C4-2B (cell line): Measurements from ENCODE around the gene ADRA1B.

Source experiments
- ZFX ChIP-seq: fragments of 450-650 bp; IDR thresholded peaks from 2 replicates; pipeline ENCODE4 v1.6.1; 2017
- TF ChIP-seq, protein P1 (sequence below): fragments of 450-650 bp; conservative IDR thresholded peaks from 2 replicates; pipeline ENCODE4 v1.5.1; 2017; ENCODE audit warnings: mild to moderate bottlenecking

GRCh38 chr5:159888860-159889259, 27.4 kb upstream of the ADRA1B start:
- TF ChIP-seq, protein P1, sequence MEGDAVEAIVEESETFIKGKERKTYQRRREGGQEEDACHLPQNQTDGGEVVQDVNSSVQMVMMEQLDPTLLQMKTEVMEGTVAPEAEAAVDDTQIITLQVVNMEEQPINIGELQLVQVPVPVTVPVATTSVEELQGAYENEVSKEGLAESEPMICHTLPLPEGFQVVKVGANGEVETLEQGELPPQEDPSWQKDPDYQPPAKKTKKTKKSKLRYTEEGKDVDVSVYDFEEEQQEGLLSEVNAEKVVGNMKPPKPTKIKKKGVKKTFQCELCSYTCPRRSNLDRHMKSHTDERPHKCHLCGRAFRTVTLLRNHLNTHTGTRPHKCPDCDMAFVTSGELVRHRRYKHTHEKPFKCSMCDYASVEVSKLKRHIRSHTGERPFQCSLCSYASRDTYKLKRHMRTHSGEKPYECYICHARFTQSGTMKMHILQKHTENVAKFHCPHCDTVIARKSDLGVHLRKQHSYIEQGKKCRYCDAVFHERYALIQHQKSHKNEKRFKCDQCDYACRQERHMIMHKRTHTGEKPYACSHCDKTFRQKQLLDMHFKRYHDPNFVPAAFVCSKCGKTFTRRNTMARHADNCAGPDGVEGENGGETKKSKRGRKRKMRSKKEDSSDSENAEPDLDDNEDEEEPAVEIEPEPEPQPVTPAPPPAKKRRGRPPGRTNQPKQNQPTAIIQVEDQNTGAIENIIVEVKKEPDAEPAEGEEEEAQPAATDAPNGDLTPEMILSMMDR: no peak
- TF ChIP-seq ZFX: no peak
